ENCODE measurements around the gene ZNF367.

- TF ChIP-seq CTCF (IDR thresholded peaks at IDR 0.05) (no peak), POLR2A (IDR thresholded peaks at IDR 0.05) (no peak)
These were observed 67.3 kb downstream of the ZNF367 start for GRCh38 chr9:96350866-96351265.

Measured in uterus (tissue), 2 donors.